HepG2 (cell line): Measurements from ENCODE around the gene RNU5B-1. TPM values are rescaled to one million over a fixed set of nuclear protein-coding genes. Genes with fewer than 3 reads are reported as not detected.

Source experiments
- ARID2 ChIP-seq: sonication (generic); formaldehyde crosslinking; IDR thresholded peaks from 2 replicates; pipeline ENCODE4 v1.8.1; 2022; ENCODE audit warnings: mild to moderate bottlenecking, missing genetic modification reagents, borderline replicate concordance
- BRD4 ChIP-seq: sonication (generic); formaldehyde crosslinking; IDR thresholded peaks from 2 replicates; pipeline ENCODE4 v1.4.0; 2020; ENCODE audit warnings: missing genetic modification reagents
- CEBPB ChIP-seq: IDR thresholded peaks from 2 replicates; pipeline ENCODE4 v1.6.1; 2011; ENCODE audit warnings: low read depth, low read length, improper control_type of control experiment, borderline replicate concordance
- CHCHD3 ChIP-seq: sonication (generic); formaldehyde crosslinking; IDR thresholded peaks from 2 replicates; pipeline ENCODE4 v1.8.0; 2022; ENCODE audit warnings: mild to moderate bottlenecking, missing genetic modification reagents, moderate library complexity
- GTF3A ChIP-seq: sonication (generic); formaldehyde crosslinking; conservative IDR thresholded peaks from 2 replicates; pipeline ENCODE4 v1.4.0; 2020; ENCODE audit warnings: mild to moderate bottlenecking, missing genetic modification reagents
- HNF4G ChIP-seq, 2 experiments: sonication (generic) in 1 of 2; formaldehyde crosslinking in 1 of 2; IDR thresholded peaks; 2 replicates each; pipeline versions ENCODE4 v1.4.0 to v1.6.1; 2011 to 2020; ENCODE audit warnings: borderline replicate concordance in 2 of 2, low read depth in 2 of 2, mild to moderate bottlenecking in 2 of 2, low read length in 1 of 2, missing genetic modification reagents in 1 of 2, moderate library complexity in 1 of 2
- MBD4 ChIP-seq: IDR thresholded peaks from 2 replicates; pipeline ENCODE4 v1.6.1; 2012; ENCODE audit warnings: low read length, inconsistent platforms, borderline replicate concordance
- MYC ChIP-seq: sonication (generic); formaldehyde crosslinking; IDR thresholded peaks from 2 replicates; pipeline ENCODE4 v1.9.0; 2021; ENCODE audit warnings: missing genetic modification reagents, borderline replicate concordance
- NONO ChIP-seq, 2 experiments: fragments of 450-650 bp in 1 of 2; sonication (generic) in 1 of 2; formaldehyde crosslinking in 1 of 2; IDR thresholded peaks in 1 of 2; conservative IDR thresholded peaks in 1 of 2; 2 replicates each; pipeline versions ENCODE4 v1.6.1 to v1.8.0; 2017 to 2022; ENCODE audit warnings: mild to moderate bottlenecking in 1 of 2, missing genetic modification reagents in 1 of 2, moderate library complexity in 1 of 2
- PAX8 ChIP-seq: sonication (generic); formaldehyde crosslinking; IDR thresholded peaks from 2 replicates; pipeline ENCODE4 v1.8.0; 2022; ENCODE audit warnings: mild to moderate bottlenecking, missing genetic modification reagents, borderline replicate concordance
- POGZ ChIP-seq: sonication (generic); formaldehyde crosslinking; IDR thresholded peaks from 2 replicates; pipeline ENCODE4 v1.4.0; 2020; ENCODE audit warnings: mild to moderate bottlenecking, missing genetic modification reagents
- RAD21 ChIP-seq: fragments of 450-650 bp; formaldehyde crosslinking; IDR thresholded peaks from 2 replicates; pipeline ENCODE4 v1.5.0; 2020; ENCODE audit warnings: mild to moderate bottlenecking
- TBX3 ChIP-seq: fragments of 450-650 bp; IDR thresholded peaks from 2 replicates; pipeline ENCODE4 v1.6.1; 2017; ENCODE audit warnings: antibody characterized with exemption, mild to moderate bottlenecking, inconsistent platforms, borderline replicate concordance
- TFE3 ChIP-seq: IDR thresholded peaks from 2 replicates; pipeline ENCODE4 v1.6.1; 2016
- THYN1 ChIP-seq: sonication (generic); formaldehyde crosslinking; IDR thresholded peaks from 2 replicates; pipeline ENCODE4 v1.8.1; 2023; ENCODE audit warnings: low read depth, mild to moderate bottlenecking, moderate library complexity, missing genetic modification reagents, borderline replicate concordance
- ZBTB14 ChIP-seq: sonication (generic); formaldehyde crosslinking; IDR thresholded peaks from 2 replicates; pipeline ENCODE4 v1.4.0; 2020; ENCODE audit warnings: missing genetic modification reagents
- ZMAT3 ChIP-seq: sonication (generic); formaldehyde crosslinking; conservative IDR thresholded peaks from 2 replicates; pipeline ENCODE4 v1.7.0; 2021; ENCODE audit warnings: missing genetic modification reagents
- ZMYM3 ChIP-seq: sonication (generic); formaldehyde crosslinking; IDR thresholded peaks from 2 replicates; pipeline ENCODE4 v1.5.1; 2020; ENCODE audit warnings: mild to moderate bottlenecking, missing genetic modification reagents
- ZNF143 ChIP-seq: sonication (generic); formaldehyde crosslinking; IDR thresholded peaks from 2 replicates; pipeline ENCODE4 v1.4.0; 2020; ENCODE audit warnings: missing genetic modification reagents
- ZNF180 ChIP-seq: sonication (generic); formaldehyde crosslinking; IDR thresholded peaks from 2 replicates; pipeline ENCODE4 v1.4.0; 2020; ENCODE audit warnings: low read depth, missing genetic modification reagents, borderline replicate concordance
- ZNF205 ChIP-seq: IDR thresholded peaks from 2 replicates; pipeline ENCODE4 v1.6.1; 2018; ENCODE audit warnings: missing biosample characterization, missing genetic modification reagents
- ZNF256 ChIP-seq: sonication (generic); formaldehyde crosslinking; conservative IDR thresholded peaks from 2 replicates; pipeline ENCODE4 v1.4.0; 2020; ENCODE audit warnings: missing genetic modification reagents
- ZNF34 ChIP-seq: sonication (generic); formaldehyde crosslinking; IDR thresholded peaks from 2 replicates; pipeline ENCODE4 v1.4.0; 2020; ENCODE audit warnings: mild to moderate bottlenecking, missing genetic modification reagents, borderline replicate concordance
- ZNF362 ChIP-seq: sonication (generic); formaldehyde crosslinking; IDR thresholded peaks from 2 replicates; pipeline ENCODE4 v1.4.0; 2020; ENCODE audit warnings: missing genetic modification reagents, mild to moderate bottlenecking, borderline replicate concordance
- ZNF749 ChIP-seq: sonication (generic); formaldehyde crosslinking; IDR thresholded peaks from 2 replicates; pipeline ENCODE4 v1.8.0; 2022; ENCODE audit warnings: mild to moderate bottlenecking, missing genetic modification reagents, moderate library complexity, borderline replicate concordance
- ZNF839 ChIP-seq: sonication (generic); formaldehyde crosslinking; IDR thresholded peaks from 2 replicates; pipeline ENCODE4 v1.4.0; 2020; ENCODE audit warnings: missing genetic modification reagents, mild to moderate bottlenecking, borderline replicate concordance
- polyA plus RNA-seq, 8 experiments: library from polyadenylated mRNA; depleted of rRNA in 3 of 8; stranded (reverse) in 7 of 8; unstranded in 1 of 8; fragments of >200 nt; fragmentation: Illumina TruSeq in 4 of 8; extraction: Trizol in 4 of 8; gene quantifications; 2 replicates each; pipeline versions ENCODE4 v1.2.1 to v1.2.3, GENCODE V29; 2011 to 2016; ENCODE audit warnings: low read depth in 4 of 8, missing spikeins in 1 of 8, mixed read lengths in 1 of 8; ENCODE audit not compliant: insufficient read depth in 1 of 8
- total RNA-seq, 5 experiments: library from RNA; depleted of rRNA; stranded (reverse); fragments of >200 nt; fragmentation: Illumina TruSeq; extraction: Trizol; gene quantifications; 2 replicates each; pipeline ENCODE4 v1.2.3, GENCODE V29; 2016; ENCODE audit warnings: low read depth in 1 of 5

The RNU5B-1 gene
- total and polyA plus RNA-seq, 2 of the 13 experiments (the other 11 are each of a cell fraction or from before 2014, with no cell fraction given) = 1,646 TPM; not detected in 1

- TF ChIP-seq ZBTB14 (CRISPR knock-in tag) (peak; percentile 39; the same call in 1 of the 2 replicates), THYN1 (CRISPR knock-in tag) (no peak), ZMYM3 (CRISPR knock-in tag) (no peak), ZNF34 (CRISPR knock-in tag) (0 out of 2 replicates have a peak, but pooled peaks have one; percentile 14), ZNF256 (no peak), NONO (IDR thresholded peaks at IDR 0.05) (no peak), NONO (CRISPR knock-in tag; conservative IDR thresholded peaks at IDR 0.05) (peak; percentile 20; the same call in 1 of the 2 replicates), TBX3 (no peak), PAX8 (CRISPR knock-in tag) (peak; percentile 90; the same call in 1 of the 2 replicates), TFE3 (no peak; the same call in 1 of the 2 replicates), ZNF205 (no peak), ARID2 (CRISPR knock-in tag) (no peak), CEBPB (no peak), ZNF839 (CRISPR knock-in tag) (no peak), ZNF180 (CRISPR knock-in tag) (no peak; the same call in 1 of the 2 replicates), ZNF362 (CRISPR knock-in tag) (no peak; the same call in 1 of the 2 replicates), MBD4 (no peak), ZMAT3 (peak; percentile 89; the same call in 1 of the 2 replicates), ZNF143 (0 out of 2 replicates have a peak, but pooled peaks have one; percentile 13), GTF3A (0 out of 2 replicates have a peak, but pooled peaks have one; percentile 44), CHCHD3 (CRISPR knock-in tag) (no peak), ZNF749 (CRISPR knock-in tag) (no peak), BRD4 (CRISPR knock-in tag) (peak; percentile 89), MYC (0 out of 2 replicates have a peak, but pooled peaks have one; percentile 64), POGZ (CRISPR knock-in tag) (no peak; the same call in 1 of the 2 replicates), RAD21 (CRISPR knock-in tag) (peak; percentile 37; the same call in 1 of the 2 replicates), HNF4G (IDR thresholded peaks at IDR 0.05; ENCODE audit: borderline replicate concordance, low read depth, low read length) (no peak), HNF4G (CRISPR knock-in tag; IDR thresholded peaks at IDR 0.05; ENCODE audit: borderline replicate concordance, low read depth) (peak; percentile 20; the same call in 1 of the 2 replicates)
Measured at GRCh38 chr15:65286069-65286703, 18.3 kb upstream of the RNU5B-1 start (continued).
